Measurements from ENCODE around the gene MCU. TPM values are rescaled to one million over a fixed set of nuclear protein-coding genes. Genes with fewer than 3 reads are reported as not detected.
"Not testable (repeated sequence)": the region's sequence is repeated elsewhere in the genome, so short reads cannot be mapped to it uniquely, and the experiment has no call there.

Gene MCU
- total RNA-seq, 1 donor from 2014 or later = 20.3 TPM

DNA sequence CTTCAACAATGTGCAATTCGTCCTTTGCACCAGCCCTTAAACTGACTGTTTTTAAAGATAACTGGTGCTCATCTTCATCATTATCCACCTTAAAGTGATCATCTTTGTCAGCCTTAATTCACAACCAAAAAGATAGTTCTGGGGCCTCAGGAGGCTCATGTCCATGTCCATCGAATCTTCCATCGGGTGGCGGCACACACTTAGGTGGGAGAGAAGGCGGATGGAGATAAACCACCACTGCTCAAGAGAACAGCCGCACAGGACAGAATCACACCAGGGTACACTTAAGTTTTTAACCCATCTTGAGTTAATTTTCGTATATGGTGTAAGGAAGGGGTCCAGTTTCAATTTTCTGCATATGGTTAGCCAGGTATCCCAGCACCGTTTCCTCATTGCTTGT is 226.4 kb downstream of the MCU start:
- no peaks in the 10 kb centered on the region for H3K27me3 ChIP-seq (ENCODE audit: low read depth)
- H3K9me3 ChIP-seq (replicated peaks) = peaks cover 42% of the 10 kb centered on the region
- H3K4me1 ChIP-seq = no peaks in the 10 kb centered on the region
- no peak for DNase-seq
- H3K36me3 ChIP-seq = no peaks in the 10 kb centered on the region
- no peak overlapping the region for H3K27ac ChIP-seq (replicated peaks)
- intact Hi-C loops (cut with micrococcal nuclease) = no loop called here
- no peak overlapping the region for H3K4me3 ChIP-seq
- TF ChIP-seq, protein P1, sequence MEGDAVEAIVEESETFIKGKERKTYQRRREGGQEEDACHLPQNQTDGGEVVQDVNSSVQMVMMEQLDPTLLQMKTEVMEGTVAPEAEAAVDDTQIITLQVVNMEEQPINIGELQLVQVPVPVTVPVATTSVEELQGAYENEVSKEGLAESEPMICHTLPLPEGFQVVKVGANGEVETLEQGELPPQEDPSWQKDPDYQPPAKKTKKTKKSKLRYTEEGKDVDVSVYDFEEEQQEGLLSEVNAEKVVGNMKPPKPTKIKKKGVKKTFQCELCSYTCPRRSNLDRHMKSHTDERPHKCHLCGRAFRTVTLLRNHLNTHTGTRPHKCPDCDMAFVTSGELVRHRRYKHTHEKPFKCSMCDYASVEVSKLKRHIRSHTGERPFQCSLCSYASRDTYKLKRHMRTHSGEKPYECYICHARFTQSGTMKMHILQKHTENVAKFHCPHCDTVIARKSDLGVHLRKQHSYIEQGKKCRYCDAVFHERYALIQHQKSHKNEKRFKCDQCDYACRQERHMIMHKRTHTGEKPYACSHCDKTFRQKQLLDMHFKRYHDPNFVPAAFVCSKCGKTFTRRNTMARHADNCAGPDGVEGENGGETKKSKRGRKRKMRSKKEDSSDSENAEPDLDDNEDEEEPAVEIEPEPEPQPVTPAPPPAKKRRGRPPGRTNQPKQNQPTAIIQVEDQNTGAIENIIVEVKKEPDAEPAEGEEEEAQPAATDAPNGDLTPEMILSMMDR (IDR thresholded peaks at IDR 0.05; ENCODE audit: borderline replicate concordance) = no peak

DNA sequence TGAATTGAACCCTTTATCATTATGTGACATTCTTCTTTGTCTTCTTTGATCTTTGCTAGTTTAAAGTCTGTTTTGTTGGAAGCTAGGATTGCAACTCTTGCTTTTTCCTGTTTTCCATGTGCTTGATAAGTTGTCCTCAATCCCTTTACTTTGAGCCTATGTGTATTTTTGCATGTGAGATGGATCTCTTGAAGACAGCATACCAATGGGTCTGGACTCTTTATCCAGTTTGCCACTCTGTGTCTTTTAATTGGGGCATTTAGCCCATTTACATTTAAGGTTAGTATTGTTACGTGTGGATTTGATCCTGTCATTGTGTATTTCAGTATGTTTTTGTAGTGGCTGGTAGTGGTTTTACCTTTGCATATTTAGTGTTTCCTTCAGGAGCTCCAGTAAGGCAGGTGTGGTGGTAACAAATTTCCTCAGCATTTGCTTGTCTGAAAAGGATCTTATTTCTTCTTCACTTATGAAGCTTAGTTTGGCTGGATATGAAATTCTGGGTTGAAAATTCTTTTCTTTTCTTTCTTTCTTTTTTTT is 229.3 kb downstream of the MCU start:
- H3K27me3 ChIP-seq (ENCODE audit: low read depth); H3K36me3 ChIP-seq; H3K4me3 ChIP-seq; H3K4me1 ChIP-seq; intact Hi-C loops (cut with micrococcal nuclease); DNase-seq; H3K27ac ChIP-seq (replicated peaks): not testable (repeated sequence)
- peaks cover 42% of the 10 kb centered on the region for H3K9me3 ChIP-seq (replicated peaks)

DNA sequence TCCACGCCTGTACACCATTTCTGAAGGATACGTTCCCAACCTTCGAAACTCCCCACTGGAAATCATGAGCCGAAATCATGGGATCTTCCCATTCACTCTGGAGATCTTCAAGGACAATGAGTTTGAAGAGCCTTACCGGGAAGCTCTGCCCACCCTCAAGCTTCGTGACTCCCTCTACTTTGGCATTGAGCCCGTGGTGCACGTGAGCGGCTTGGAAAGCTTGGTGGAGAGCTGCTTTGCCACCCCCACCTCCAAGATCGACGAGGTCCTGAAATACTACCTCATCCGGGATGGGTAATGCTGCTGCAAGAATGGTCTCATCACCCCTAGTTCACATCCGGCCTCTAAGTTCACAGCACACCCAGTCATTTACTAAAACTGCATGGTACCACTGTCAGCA is 232.4 kb downstream of the MCU start:
- intact Hi-C loops (cut with micrococcal nuclease) = no loop called here
- no peaks in the 10 kb centered on the region for H3K27me3 ChIP-seq (ENCODE audit: low read depth)
- H3K36me3 ChIP-seq = no peaks in the 10 kb centered on the region
- H3K4me3 ChIP-seq = no peak overlapping the region
- H3K27ac ChIP-seq (replicated peaks) = no peak overlapping the region
- DNase-seq = no peak
- H3K9me3 ChIP-seq (replicated peaks) = peaks cover 33% of the 10 kb centered on the region
- no peaks in the 10 kb centered on the region for H3K4me1 ChIP-seq
- TF ChIP-seq, protein P1 (IDR thresholded peaks at IDR 0.05; ENCODE audit: borderline replicate concordance) = no peak

DNA sequence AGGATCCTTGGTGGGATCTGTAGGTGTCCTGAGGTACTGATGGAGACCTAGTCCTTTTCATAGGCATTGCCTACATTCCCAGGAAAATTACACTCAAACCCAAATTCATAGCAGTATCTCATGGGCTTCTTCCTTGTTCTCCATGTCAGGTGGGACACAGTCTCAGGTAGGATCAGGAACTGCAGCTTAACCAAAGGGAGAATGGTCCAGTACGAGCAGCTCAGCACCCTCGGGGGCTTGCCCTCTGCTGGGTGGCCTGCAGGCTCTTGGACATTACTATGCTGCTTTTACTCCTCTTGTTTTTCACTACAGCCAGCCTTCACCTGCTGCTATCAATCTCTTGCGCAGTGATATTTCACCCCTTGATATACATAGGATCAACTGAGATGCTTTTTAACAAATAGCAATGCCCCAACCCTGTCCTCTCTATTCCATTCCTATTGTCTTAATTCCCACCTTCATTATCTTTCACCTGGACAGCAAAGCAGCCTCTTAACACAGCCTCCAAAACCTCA is 234.1 kb downstream of the MCU start:
- Histone ChIP-seq H3K27me3 (ENCODE audit: low read depth) (no peaks in the 10 kb centered on the region), H3K4me3 (no peak overlapping the region), H3K4me1 (no peaks in the 10 kb centered on the region), H3K27ac (replicated peaks) (no peak overlapping the region), H3K36me3 (no peaks in the 10 kb centered on the region), H3K9me3 (replicated peaks) (peaks cover 18% of the 10 kb centered on the region)
- intact Hi-C loops (cut with micrococcal nuclease) = no loop called here
- no peak for DNase-seq
- TF ChIP-seq, protein P1 (IDR thresholded peaks at IDR 0.05; ENCODE audit: borderline replicate concordance) = no peak

DNA sequence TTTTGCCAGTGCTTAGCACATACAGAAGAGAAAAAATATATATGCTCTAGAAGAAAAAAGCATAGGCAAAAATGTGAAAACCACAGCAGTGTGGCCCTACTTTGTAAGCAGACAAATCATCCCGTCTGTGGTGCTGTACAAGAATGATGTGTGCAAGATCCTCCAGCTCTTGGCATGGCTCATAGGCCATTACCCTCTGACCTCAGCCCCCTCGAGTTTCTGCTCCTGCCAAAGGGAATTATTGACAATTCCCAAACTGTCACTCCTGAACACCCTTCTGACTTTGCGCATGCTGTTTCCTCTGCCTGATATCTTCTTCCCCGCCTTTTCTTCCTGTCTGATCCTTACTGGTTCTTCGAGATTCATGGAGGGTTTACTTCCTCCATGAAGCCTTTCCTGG is 235.5 kb downstream of the MCU start:
- Histone ChIP-seq H3K27me3 (ENCODE audit: low read depth) (no peaks in the 10 kb centered on the region), H3K4me1 (no peaks in the 10 kb centered on the region), H3K4me3 (no peak overlapping the region), H3K27ac (replicated peaks) (no peak overlapping the region), H3K9me3 (replicated peaks) (peaks cover 3% of the 10 kb centered on the region), H3K36me3 (no peaks in the 10 kb centered on the region)
- intact Hi-C loops (cut with micrococcal nuclease) = no loop called here
- no peak for DNase-seq
- TF ChIP-seq, protein P1 (IDR thresholded peaks at IDR 0.05; ENCODE audit: borderline replicate concordance) = no peak

DNA sequence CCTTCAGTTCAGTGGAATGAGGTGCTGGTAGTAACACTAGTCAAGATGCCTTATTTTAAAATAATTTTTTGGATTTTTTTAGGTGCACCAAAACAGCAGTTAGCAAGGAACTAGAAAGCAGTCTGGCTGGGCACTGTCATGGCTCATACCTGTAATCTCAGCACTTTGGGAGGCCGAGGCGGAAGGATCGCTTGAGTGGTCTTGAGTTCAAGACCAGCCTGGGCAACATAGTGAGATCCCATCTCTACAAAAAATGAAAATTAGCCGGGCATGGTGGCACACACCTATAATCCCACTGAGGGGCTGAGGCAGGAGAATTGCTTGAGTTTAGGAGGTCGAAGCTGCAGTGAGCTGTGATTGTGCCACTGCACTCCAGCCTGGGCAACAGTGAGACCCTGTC is 236.9 kb downstream of the MCU start:
- no peak for DNase-seq
- intact Hi-C loops (cut with micrococcal nuclease) = no loop called here
- no peaks in the 10 kb centered on the region for H3K27me3 ChIP-seq (ENCODE audit: low read depth)
- TF ChIP-seq, protein P1 (IDR thresholded peaks at IDR 0.05; ENCODE audit: borderline replicate concordance) = no peak
- no peaks in the 10 kb centered on the region for H3K36me3 ChIP-seq
- no peaks in the 10 kb centered on the region for H3K4me1 ChIP-seq
- no peaks in the 10 kb centered on the region for H3K9me3 ChIP-seq (replicated peaks)
- H3K4me3 ChIP-seq = no peak overlapping the region
- H3K27ac ChIP-seq (replicated peaks) = no peak overlapping the region

All from left ventricle myocardium inferior (tissue), 1 donor.